ENCODE measurements around the gene ZBED2. TPM values are rescaled to one million over a fixed set of nuclear protein-coding genes. Genes with fewer than 3 reads are reported as not detected.
A peak's percentile ranks its signal among the peaks of the same experiment; 100 is the strongest.

The ZBED2 gene
- polyA plus RNA-seq, 1 donor (not counting 4 experiments of a cell fraction or from before 2014, with no cell fraction given), result 120 TPM

GRCh38 chr3:111548092-111548491 lies 47.1 kb downstream of the ZBED2 start:
- Histone ChIP-seq H3K9ac (ENCODE audit: control insufficient read depth, extremely low read depth, insufficient read depth, low read length) (no peak overlapping the region), H3K36me3 (ENCODE audit: control insufficient read depth in 2 of 2, extremely low read depth in 1 of 2, insufficient read depth in 2 of 2, low read length in 2 of 2) (no peaks in the 10 kb centered on the region), H3K9me3 (ENCODE audit: control insufficient read depth, low read depth, low read length) (no peaks in the 10 kb centered on the region), H3K4me3 (ENCODE audit: control insufficient read depth in 2 of 3, extremely low read depth in 1 of 3, insufficient read depth in 2 of 3, low read depth in 1 of 3, low read length in 3 of 3) (no peak overlapping the region), H3K9me1 (ENCODE audit: control insufficient read depth, extremely low read depth, insufficient read depth, low read length) (no peaks in the 10 kb centered on the region), H3K27me3 (ENCODE audit: control insufficient read depth, extremely low read depth, insufficient read depth, low read length) (no peaks in the 10 kb centered on the region), H3K4me2 (ENCODE audit: control insufficient read depth, extremely low read depth, insufficient read depth, low read depth, low read length) (no peak overlapping the region), H2AFZ (ENCODE audit: control insufficient read depth, low read length) (peak overlapping the region; percentile 45), H3K27ac (ENCODE audit: control insufficient read depth, insufficient read depth, low read length) (no peak overlapping the region), H3K4me1 (ENCODE audit: control insufficient read depth, extremely low read depth, insufficient read depth, low read length) (no peaks in the 10 kb centered on the region), H3K79me2 (ENCODE audit: control insufficient read depth, insufficient read depth, low read length) (no peaks in the 10 kb centered on the region), H4K20me1 (ENCODE audit: control insufficient read depth, extremely low read depth, insufficient read depth, low read length) (no peaks in the 10 kb centered on the region)
- DNase-seq (ENCODE audit: low read depth, low spot score) (no peak), FAIRE-seq (no peak)
- TF ChIP-seq EZH2 (IDR thresholded peaks at IDR 0.05; ENCODE audit: low read length) (no peak), CTCF (optimal IDR thresholded peaks at IDR 0.05 in 1 of 3, IDR thresholded peaks at IDR 0.05 in 1 of 3, conservative IDR thresholded peaks at IDR 0.05 in 1 of 3; ENCODE audit: extremely low read depth in 1 of 3, insufficient read depth in 2 of 3, low read length in 3 of 3) (no peak)
- dilution Hi-C loops (cut with MboI; ENCODE audit: extremely low pct_ligation_motif_present, low sequenced_read_pairs), result no loop called here

GRCh38 chr3:111547631-111548030 lies 47.5 kb downstream of the ZBED2 start:
- Histone ChIP-seq H3K4me3 (ENCODE audit: control insufficient read depth in 2 of 3, extremely low read depth in 1 of 3, insufficient read depth in 2 of 3, low read depth in 1 of 3, low read length in 3 of 3) (no peak overlapping the region), H3K79me2 (ENCODE audit: control insufficient read depth, insufficient read depth, low read length) (no peaks in the 10 kb centered on the region), H3K27me3 (ENCODE audit: control insufficient read depth, extremely low read depth, insufficient read depth, low read length) (no peaks in the 10 kb centered on the region), H3K4me2 (ENCODE audit: control insufficient read depth, extremely low read depth, insufficient read depth, low read depth, low read length) (no peak overlapping the region), H3K36me3 (ENCODE audit: control insufficient read depth in 2 of 2, extremely low read depth in 1 of 2, insufficient read depth in 2 of 2, low read length in 2 of 2) (no peaks in the 10 kb centered on the region), H3K9ac (ENCODE audit: control insufficient read depth, extremely low read depth, insufficient read depth, low read length) (no peak overlapping the region), H3K9me3 (ENCODE audit: control insufficient read depth, low read depth, low read length) (no peaks in the 10 kb centered on the region), H4K20me1 (ENCODE audit: control insufficient read depth, extremely low read depth, insufficient read depth, low read length) (no peaks in the 10 kb centered on the region), H3K27ac (ENCODE audit: control insufficient read depth, insufficient read depth, low read length) (no peak overlapping the region), H2AFZ (ENCODE audit: control insufficient read depth, low read length) (no peak overlapping the region), H3K9me1 (ENCODE audit: control insufficient read depth, extremely low read depth, insufficient read depth, low read length) (no peaks in the 10 kb centered on the region), H3K4me1 (ENCODE audit: control insufficient read depth, extremely low read depth, insufficient read depth, low read length) (no peaks in the 10 kb centered on the region)
- TF ChIP-seq CTCF (optimal IDR thresholded peaks at IDR 0.05 in 1 of 3, IDR thresholded peaks at IDR 0.05 in 1 of 3, conservative IDR thresholded peaks at IDR 0.05 in 1 of 3; ENCODE audit: extremely low read depth in 1 of 3, insufficient read depth in 2 of 3, low read length in 3 of 3), result no peak
- no peak for TF ChIP-seq EZH2 (IDR thresholded peaks at IDR 0.05; ENCODE audit: low read length)
- dilution Hi-C loops (cut with MboI; ENCODE audit: extremely low pct_ligation_motif_present, low sequenced_read_pairs), result no loop called here
- DNase-seq (ENCODE audit: low read depth, low spot score) (no peak), FAIRE-seq (no peak)

Measured in keratinocyte (primary cell).